ENCODE measurements around the gene CARHSP1.
"Not testable (repeated sequence)": the region's sequence is repeated elsewhere in the genome, so short reads cannot be mapped to it uniquely, and the experiment has no call there.

Gene CARHSP1

DNA sequence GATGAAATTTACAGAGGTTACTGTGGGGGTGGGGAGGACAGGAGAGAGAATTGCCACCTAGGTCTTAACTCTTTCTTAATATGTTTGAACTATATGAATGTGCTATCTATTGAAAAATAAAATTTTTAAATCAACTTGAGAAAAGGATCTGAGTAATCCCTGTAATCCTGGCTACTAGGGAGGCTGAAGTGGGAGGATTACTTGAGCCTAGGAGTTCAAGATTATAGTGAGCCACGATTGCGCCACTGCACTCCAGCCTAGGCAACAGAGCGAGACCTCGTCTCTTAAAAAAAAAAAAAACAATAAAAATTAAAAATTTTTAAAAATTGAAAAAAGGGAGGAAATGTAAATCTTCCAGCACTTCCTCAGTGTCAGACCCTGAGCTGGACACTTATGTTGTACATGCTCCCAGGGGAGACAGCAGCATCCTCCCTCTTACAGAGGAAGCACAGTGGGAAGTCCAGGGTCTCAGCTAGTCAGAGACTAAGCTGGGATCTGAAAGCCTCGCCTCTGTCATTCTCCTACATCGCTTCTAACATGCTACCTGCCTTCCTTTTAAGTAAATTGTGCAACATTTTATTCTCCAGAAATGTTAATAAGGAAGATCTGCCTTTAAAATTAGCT lies 49.3 kb downstream of the CARHSP1 start:
- DNase-seq: peak; percentile 31

DNA sequence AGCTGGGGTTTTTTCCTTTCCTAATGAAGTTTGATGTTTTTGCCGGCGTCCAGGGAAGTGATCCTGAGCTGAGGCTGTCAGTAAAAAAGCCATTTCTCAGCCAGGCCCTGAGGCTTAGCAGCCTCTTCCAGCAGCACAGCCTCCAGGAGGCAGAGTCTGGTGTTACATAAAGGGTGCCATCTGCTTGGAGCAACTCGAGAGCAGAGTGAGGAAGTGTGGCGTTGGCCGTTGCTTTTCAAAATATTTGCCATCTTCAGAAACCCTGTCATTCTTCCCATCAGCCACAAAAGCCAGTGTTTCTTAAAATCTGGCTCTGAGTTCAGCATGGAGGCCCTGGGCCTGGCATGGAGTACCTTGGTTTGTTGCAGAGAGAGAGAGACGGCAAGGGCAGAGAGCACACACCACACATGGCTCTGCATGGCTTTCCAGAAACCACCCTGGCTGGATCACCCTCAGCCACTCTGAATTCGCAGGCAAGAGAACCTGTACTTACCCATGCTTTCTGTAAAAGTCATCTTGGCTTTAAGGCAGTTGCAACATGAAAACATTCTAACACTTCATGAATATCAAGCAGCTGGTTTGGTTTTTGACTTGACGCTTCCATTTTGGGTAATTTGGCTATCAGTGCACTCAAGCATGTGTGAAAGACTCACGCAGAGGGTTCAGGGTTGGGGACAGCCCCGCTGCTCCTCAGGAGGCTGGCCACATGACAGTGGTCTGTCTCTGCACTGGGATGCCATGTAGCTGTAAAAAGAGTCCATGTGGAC lies 50.1 kb downstream of the CARHSP1 start:
- no peak for DNase-seq

DNA sequence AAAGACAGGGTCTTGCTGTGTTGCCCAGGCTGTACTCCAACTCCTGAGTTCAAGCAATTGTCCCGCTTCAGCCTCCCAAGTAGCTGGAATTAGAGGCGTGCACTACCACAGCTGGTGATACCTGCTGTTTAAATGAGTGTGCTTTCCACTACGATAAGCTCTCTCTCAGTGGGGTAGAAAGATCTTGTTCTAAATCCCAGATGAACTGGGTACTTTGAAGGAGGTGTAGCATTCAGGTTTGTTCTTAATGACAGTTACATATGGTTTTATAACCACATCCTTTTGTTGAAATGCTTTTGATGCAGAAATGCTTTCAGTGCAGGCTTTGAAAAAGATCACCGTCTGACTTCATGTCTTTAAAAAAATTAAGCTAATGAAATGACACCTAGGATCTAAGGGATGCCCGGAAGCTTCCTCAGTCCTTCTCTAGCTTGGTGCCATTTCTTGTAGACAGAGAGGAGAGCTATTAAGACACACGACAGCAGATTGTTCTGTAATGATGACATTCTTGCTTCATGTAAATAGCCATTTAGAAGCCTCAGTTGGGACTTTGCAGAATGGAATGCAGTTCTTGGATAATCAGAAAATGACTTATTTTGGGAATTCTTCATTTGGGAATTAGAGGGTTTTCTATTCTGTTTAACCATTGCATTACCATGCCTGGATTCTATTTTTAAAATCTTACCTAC lies 51.7 kb downstream of the CARHSP1 start:
- no peak for DNase-seq

DNA sequence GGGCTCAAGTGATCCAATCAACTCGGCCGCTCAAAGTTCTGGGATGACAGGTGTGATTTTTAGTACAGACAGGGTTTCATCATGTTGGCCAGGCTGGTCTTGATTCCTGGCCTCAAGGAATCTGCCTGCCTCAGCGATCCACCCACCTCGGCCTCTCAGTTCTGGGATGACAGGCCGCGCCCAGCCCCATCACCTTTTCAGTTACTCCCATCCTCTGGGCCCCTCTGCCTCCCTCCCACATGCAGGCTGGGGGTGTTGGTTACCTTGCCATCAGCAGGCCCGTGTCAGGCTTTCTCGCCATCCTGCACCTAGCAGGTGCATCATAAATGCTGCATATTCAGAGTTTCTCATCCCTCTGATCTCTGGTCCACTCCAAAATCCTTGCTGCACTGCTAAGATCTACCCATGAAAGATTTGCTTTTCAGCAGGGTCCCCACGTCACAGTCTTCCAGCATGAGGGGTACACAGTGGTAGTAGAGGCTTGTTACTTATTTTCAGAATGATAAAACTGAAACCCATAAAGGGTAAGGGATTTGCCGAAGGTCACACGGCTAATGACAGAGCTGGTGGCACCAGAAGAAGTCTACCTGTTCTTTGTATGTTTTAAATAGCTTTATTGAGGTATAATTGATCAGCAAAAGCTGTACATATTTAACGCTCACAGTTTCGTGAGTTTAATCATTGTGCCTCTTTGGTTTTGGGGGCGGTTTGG lies 54.6 kb downstream of the CARHSP1 start:
- DNase-seq: no peak

DNA sequence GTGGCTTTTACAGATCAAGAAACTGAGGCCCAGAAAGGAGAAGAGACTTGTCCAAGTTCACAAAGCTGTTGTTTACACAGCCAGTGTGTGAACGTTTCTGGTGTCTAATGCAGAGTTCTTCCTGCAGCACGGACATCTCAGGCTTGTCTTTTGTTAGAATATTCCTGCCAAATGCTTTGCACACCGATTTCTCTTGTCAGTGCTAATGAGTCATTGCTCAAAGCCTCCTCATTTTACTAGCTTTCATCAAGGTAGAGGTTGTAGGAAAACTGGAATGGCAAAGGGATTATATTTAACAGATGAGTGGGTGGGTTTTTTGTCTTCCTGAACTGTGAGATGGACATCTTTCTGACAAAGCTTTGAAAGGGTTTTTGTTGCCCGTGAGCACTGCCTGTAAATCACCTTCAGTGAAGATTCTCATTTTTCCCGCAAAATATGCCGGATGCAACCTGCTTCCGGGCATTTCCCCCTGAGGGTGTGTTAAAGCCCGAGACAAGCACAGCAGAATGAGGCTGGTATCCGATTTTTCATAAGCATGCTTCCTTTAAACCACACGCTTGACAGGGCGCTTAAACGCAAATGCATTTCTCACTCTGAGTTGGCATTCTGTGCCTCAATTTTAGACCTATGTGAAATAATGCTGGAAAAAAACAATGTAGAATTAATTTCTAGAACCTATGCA lies 56.5 kb downstream of the CARHSP1 start:
- no peak for DNase-seq

DNA sequence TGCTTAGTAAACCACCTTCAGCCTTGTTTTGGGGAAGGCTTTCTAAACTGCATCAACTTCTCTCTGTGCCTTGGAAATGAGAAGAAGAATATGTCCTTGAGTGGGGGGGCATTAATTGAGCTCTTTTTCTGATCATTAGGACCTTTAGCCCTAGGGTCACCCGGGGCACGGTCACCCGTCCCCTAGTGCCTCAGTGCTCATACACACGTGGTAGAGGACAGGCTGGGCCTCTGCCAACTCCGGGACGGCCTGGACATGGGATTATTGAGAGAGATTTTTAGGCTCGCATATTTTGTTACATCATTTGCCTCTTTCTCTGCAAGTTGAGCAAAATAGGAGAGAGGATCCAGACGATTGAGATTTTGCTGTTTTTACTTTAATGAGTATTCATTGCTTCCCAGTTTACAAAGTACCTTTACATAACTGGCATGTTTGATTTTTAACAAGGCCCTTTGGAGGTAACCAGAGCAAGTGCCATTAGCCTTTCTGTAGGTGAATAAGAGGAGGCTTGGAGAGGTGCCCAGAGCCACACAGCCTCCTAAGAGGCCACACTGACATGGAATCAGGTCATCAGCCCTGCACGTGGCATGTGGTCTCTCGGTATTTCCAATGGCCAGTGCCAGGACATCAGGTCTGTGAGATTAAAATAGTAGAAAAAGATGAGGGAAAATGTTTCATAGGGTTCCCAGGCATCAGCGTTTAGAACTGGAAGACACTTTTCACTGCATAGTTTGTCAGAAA lies 60.0 kb downstream of the CARHSP1 start:
- DNase-seq: no peak

DNA sequence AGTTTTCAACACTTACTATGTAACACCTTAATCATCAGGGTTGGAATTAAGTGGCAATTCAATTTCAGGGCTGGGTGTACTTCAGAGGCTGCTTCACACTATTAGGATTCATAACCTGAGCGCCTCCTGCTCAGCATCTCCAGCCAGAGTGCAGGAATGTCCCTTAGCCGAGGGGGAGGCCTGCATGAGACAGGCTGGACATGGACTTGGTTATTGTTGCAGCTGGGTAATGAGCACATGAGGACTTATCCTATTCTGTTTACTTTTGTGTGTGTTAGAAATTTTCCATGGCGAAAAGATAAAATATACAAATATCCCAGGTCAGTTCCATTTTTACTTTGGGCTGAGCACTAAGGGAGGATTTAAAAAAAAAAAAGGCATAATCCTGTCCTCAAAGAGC lies 60.8 kb downstream of the CARHSP1 start:
- DNase-seq: no peak

DNA sequence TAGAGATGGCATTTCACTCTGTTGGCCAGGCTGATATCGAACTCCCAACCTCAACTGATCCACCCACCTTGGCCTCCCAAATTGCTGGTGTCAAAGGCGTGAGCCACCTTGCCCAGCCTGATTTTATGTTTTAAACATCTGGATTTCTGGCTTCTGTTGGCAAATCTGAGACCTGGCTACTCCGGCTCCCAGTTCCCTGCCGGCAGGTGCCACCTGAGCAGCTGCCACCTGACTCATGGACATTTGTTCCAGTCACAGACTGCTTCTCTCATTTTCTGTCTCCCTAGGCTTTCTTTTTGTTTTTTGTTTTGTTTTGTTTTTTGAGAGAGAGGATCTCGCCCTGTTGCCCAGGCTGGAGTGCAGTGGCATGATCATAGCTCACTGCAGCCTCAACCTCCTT lies 61.6 kb downstream of the CARHSP1 start:
- no peak for DNase-seq

DNA sequence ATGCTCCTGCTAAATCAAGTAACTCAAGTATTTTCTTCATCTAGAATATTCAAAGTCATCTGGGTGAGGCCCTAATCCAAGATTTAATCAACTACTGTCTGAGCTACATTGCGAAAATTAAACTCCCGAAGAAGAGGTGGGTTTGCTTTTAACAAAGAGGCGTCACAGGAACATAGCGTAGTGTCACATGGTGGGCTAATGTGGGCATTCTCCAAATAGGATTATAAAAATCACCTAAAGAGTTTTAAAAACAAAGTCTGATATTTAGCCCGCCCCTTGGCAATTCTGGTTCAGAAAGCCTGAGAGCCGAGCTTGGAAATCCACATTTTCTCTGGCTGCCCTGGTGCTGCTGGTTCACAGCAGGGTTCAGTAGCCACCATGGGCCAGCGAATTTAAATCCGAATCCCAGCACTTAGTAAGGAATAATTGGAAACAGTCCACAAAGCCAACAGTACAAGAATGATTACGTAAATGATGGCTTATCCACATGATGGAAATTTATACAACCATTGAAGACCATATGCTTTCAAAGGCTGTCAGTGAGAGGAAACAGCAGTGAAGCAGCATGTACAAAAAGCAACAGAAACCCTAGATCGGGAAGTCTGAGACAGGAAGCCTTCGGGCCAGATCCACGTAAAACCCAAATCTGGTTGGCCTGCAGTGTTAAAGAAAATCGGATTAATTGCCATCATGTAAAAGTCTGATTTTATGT lies 62.4 kb downstream of the CARHSP1 start:
- no peak for DNase-seq

DNA sequence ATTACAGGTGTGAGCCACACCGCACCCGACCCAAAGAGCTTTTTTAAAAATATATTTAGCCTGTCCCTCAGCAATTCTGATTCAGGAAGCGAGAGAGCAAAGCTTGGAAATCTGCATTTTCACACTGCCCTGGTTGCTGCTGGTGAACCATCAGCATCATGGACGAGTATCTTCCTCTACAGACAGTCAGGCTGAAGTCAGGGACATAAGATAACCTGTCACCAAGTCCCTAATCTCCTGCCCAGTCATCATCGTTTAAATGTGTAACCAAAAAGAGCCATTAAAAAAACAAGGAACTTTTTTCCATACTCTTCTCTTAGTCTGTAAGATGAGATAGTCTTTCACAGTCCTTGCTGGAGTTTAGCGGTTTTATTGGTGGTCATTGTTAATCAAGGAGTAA lies 64.5 kb downstream of the CARHSP1 start:
- DNase-seq: no peak

DNA sequence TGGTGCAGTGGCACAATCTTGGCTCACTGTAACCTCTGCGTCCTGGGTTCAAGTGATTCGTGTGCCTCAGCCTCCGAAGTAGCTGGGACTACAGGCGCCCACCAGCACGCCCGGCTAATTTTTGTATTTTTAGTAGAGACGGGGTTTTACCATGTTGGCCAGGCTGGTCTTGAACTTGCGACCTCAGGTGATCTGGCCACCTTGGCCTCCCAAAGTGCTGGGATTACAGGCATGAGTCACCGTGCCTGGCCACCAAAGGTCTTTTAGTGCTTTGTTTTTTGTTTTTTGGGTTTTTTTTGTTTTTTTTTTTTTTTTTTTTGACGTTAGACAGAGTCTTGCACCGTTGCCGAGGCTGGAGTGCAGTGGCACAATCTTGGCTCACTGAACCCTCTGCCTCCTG lies 65.1 kb downstream of the CARHSP1 start:
- DNase-seq: not testable (repeated sequence)

Data from NCI-H82 (cell line).